H1 (cell line): ENCODE data around the gene INTS1. TPM values are rescaled to one million over a fixed set of nuclear protein-coding genes. Genes with fewer than 3 reads are reported as not detected.

ENCODE experiments used
- CTCF ChIA-PET: fragments of 300-600 bp; sonication (Branson Sonifier 250); formaldehyde crosslinking; loops from one replicate; lab custom pipeline; 2021; ENCODE audit not compliant: partially characterized antibody; lab: Charles Lee
- POLR2A ChIA-PET: fragments of 300-600 bp; sonication (Branson Sonifier 250); formaldehyde crosslinking; loops from one replicate; lab custom pipeline; 2021; ENCODE audit warnings: inconsistent platforms; ENCODE audit not compliant: partially characterized antibody; lab: Charles Lee
- DNase-seq, 2 experiments: peaks; one replicate each; pipeline versions ENCODE4 v3.0.0 to v3.0.0-alpha.2; 2010 to 2022; ENCODE audit warnings: low spot score in 2 of 2, low read depth in 1 of 2, mixed read lengths in 1 of 2
- FAIRE-seq: peaks from 2 replicates; lab custom pipeline; 2011; peaks lifted over from hg19 to GRCh38; lab: Jason Lieb, UNC
- H2AFZ ChIP-seq: 2 replicates; pipeline ENCODE4 v1.8.1; 2012; ENCODE audit warnings: low read length, inconsistent platforms
- H2AK5ac ChIP-seq: 2 replicates; pipeline ENCODE4 v1.6.1; 2013; ENCODE audit warnings: low read depth, low read length
- H2BK120ac ChIP-seq: replicated peaks from 2 replicates; pipeline ENCODE3; 2013; ENCODE audit warnings: low read depth, low read length, inconsistent platforms
- H2BK12ac ChIP-seq: 2 replicates; pipeline ENCODE4 v1.6.1; 2013; ENCODE audit warnings: low read depth, low read length
- H2BK15ac ChIP-seq: 2 replicates; pipeline ENCODE4 v1.6.1; 2013; ENCODE audit warnings: low read length
- H2BK20ac ChIP-seq: 2 replicates; pipeline ENCODE4 v1.6.1; 2013; ENCODE audit warnings: low read length
- H2BK5ac ChIP-seq: 2 replicates; pipeline ENCODE4 v1.6.1; 2013; ENCODE audit warnings: low read depth, low read length
- H3K14ac ChIP-seq: 2 replicates; pipeline ENCODE4 v1.6.1; 2013; ENCODE audit warnings: inconsistent platforms; ENCODE audit not compliant: insufficient read length
- H3K18ac ChIP-seq: 2 replicates; pipeline ENCODE4 v1.6.1; 2013; ENCODE audit warnings: low read length; ENCODE audit errors: extremely low read depth
- H3K23ac ChIP-seq: 2 replicates; pipeline ENCODE4 v1.6.1; 2013; ENCODE audit warnings: inconsistent platforms; ENCODE audit not compliant: insufficient read length
- H3K23me2 ChIP-seq: 2 replicates; pipeline ENCODE4 v1.6.1; 2013; ENCODE audit warnings: low read depth, low read length
- H3K27ac ChIP-seq: 2 replicates; pipeline ENCODE4 v1.6.1; 2011; ENCODE audit warnings: low read depth, low read length, inconsistent platforms
- H3K27me3 ChIP-seq, 4 experiments: replicated peaks in 1 of 4; 1 replicate in 1 of 4; 2 replicates in 3 of 4; pipeline versions ENCODE4 v1.6.1 to v1.8.1; 2011 to 2013; ENCODE audit warnings: low read length in 3 of 4, mild to moderate bottlenecking in 3 of 4, inconsistent platforms in 2 of 4, mixed read lengths in 2 of 4, moderate library complexity in 1 of 4; ENCODE audit not compliant: control insufficient read depth in 3 of 4, insufficient read depth in 3 of 4; ENCODE audit errors: extremely low read depth in 1 of 4
- H3K36me3 ChIP-seq, 4 experiments: 2 replicates each; pipeline versions ENCODE4 v1.6.1 to v1.8.1; 2011 to 2013; ENCODE audit warnings: mild to moderate bottlenecking in 4 of 4, low read length in 3 of 4, moderate library complexity in 2 of 4, control low read depth in 1 of 4, inconsistent platforms in 1 of 4; ENCODE audit not compliant: insufficient read depth in 4 of 4, control insufficient read depth in 2 of 4
- H3K4ac ChIP-seq: replicated peaks from 2 replicates; pipeline ENCODE3; 2013; ENCODE audit warnings: low read length, low read depth, mixed read lengths, inconsistent platforms; ENCODE audit not compliant: insufficient read length
- H3K4me1 ChIP-seq, 4 experiments: replicated peaks in 1 of 4; 1 replicate in 1 of 4; 2 replicates in 3 of 4; pipeline versions ENCODE4 v1.6.1 to v1.8.1; 2011 to 2013; ENCODE audit warnings: low read length in 3 of 4, inconsistent platforms in 2 of 4, mixed read lengths in 1 of 4; ENCODE audit not compliant: insufficient read depth in 4 of 4, control insufficient read depth in 3 of 4
- H3K4me2 ChIP-seq, 2 experiments: 2 replicates each; pipeline versions ENCODE4 v1.6.1 to v1.8.1; 2011 to 2013; ENCODE audit warnings: low read depth in 2 of 2, low read length in 2 of 2, control low read depth in 1 of 2, inconsistent platforms in 1 of 2, mild to moderate bottlenecking in 1 of 2; ENCODE audit not compliant: insufficient read depth in 1 of 2
- H3K4me3 ChIP-seq, 4 experiments: fragments of 200-600, 300-600 bp in 1 of 4; sonication (generic), shearing (Covaris generic), sonication (Bioruptor Twin) in 1 of 4; 2 replicates each; pipeline versions ENCODE4 v1.5.1 to v1.8.1; 2011 to 2016; ENCODE audit warnings: low read length in 4 of 4, low read depth in 3 of 4, control low read depth in 2 of 4, inconsistent platforms in 2 of 4, mild to moderate bottlenecking in 2 of 4, mixed read lengths in 1 of 4, moderate library complexity in 1 of 4; ENCODE audit not compliant: insufficient read depth in 2 of 4; ENCODE audit errors: extremely low read depth in 1 of 4
- H3K56ac ChIP-seq: replicated peaks from 2 replicates; pipeline ENCODE3; 2013; ENCODE audit warnings: low read depth, mild to moderate bottlenecking, mixed read lengths, low read length, inconsistent platforms; ENCODE audit not compliant: insufficient read length
- H3K79me1 ChIP-seq: 2 replicates; pipeline ENCODE4 v1.6.1; 2013; ENCODE audit warnings: low read depth, low read length, control low read depth
- H3K79me2 ChIP-seq, 2 experiments: 2 replicates each; pipeline versions ENCODE4 v1.6.1 to v1.8.1; 2012 to 2013; ENCODE audit warnings: low read length in 2 of 2, mild to moderate bottlenecking in 2 of 2, inconsistent platforms in 1 of 2; ENCODE audit not compliant: insufficient read depth in 2 of 2, control insufficient read depth in 1 of 2
- H3K9ac ChIP-seq, 4 experiments: replicated peaks in 1 of 4; 1 replicate in 1 of 4; 2 replicates in 3 of 4; pipeline versions ENCODE4 v1.6.1 to v1.8.1; 2011 to 2013; ENCODE audit warnings: low read depth in 3 of 4, low read length in 3 of 4, control low read depth in 2 of 4, mild to moderate bottlenecking in 2 of 4, moderate library complexity in 2 of 4, inconsistent platforms in 1 of 4; ENCODE audit errors: extremely low read depth in 1 of 4
- H3K9me3 ChIP-seq, 2 experiments: 2 replicates each; pipeline versions ENCODE4 v1.6.1 to v1.8.1; 2012 to 2013; ENCODE audit warnings: mild to moderate bottlenecking in 2 of 2, moderate library complexity in 2 of 2, control low read depth in 1 of 2, inconsistent platforms in 1 of 2, low read depth in 1 of 2, low read length in 1 of 2, mixed read lengths in 1 of 2; ENCODE audit not compliant: insufficient read depth in 2 of 2
- H4K20me1 ChIP-seq, 2 experiments: replicated peaks in 1 of 2; 2 replicates each; pipeline versions ENCODE3 to v1.8.1; 2011 to 2013; ENCODE audit warnings: inconsistent platforms in 2 of 2, low read length in 2 of 2, mild to moderate bottlenecking in 1 of 2; ENCODE audit not compliant: insufficient read depth in 2 of 2, control insufficient read depth in 1 of 2
- H4K5ac ChIP-seq: 2 replicates; pipeline ENCODE4 v1.6.1; 2013; ENCODE audit warnings: low read length, low read depth, mixed read lengths, inconsistent platforms; ENCODE audit not compliant: insufficient read length
- H4K8ac ChIP-seq: 2 replicates; pipeline ENCODE4 v1.8.0; 2013; ENCODE audit warnings: mild to moderate bottlenecking, moderate library complexity, low read length, inconsistent platforms; ENCODE audit not compliant: insufficient read depth; ENCODE audit errors: extremely low read depth
- H4K91ac ChIP-seq: replicated peaks from 2 replicates; pipeline ENCODE3; 2013; ENCODE audit warnings: low read length, mixed read lengths, inconsistent platforms; ENCODE audit not compliant: insufficient read length
- BRCA1 ChIP-seq: IDR thresholded peaks from 2 replicates; pipeline ENCODE4 v1.6.1; 2012; ENCODE audit warnings: low read depth, low read length, improper control_type of control experiment
- JUND ChIP-seq: IDR thresholded peaks from 2 replicates; pipeline ENCODE4 v1.6.1; 2011; ENCODE audit warnings: mild to moderate bottlenecking, improper control_type of control experiment, low read length
- NANOG ChIP-seq: IDR thresholded peaks from 2 replicates; pipeline ENCODE4 v1.6.1; 2011; ENCODE audit warnings: low read length, low read depth, mild to moderate bottlenecking, inconsistent platforms; ENCODE audit not compliant: insufficient read depth, poor library complexity, severe bottlenecking
- WGBS, 2 experiments: shearing (Covaris generic) in 1 of 2; methylation state at CpG; one replicate each; pipeline versions ENCODE4 v1.1.6 to v1.1.7; 2013 to 2015; ENCODE audit warnings: low lambda C conversion rate in 2 of 2, mixed read lengths in 2 of 2, inconsistent platforms in 1 of 2, low coverage in 1 of 2, missing lambda C conversion rate in 1 of 2; ENCODE audit not compliant: insufficient replicate concordance in 2 of 2, insufficient coverage in 1 of 2, insufficient read length in 1 of 2; ENCODE audit errors: extremely low coverage in 1 of 2, missing lambda C conversion rate in 1 of 2; 5-methylcytosine and 5-hydroxymethylcytosine counted together
- polyA plus RNA-seq, 7 experiments: library from polyadenylated mRNA; depleted of rRNA in 3 of 7; stranded (reverse) in 5 of 7; unstranded in 2 of 7; fragments of >200 nt in 5 of 7; fragments of 200-250 nt in 2 of 7; gene quantifications; 1 replicate in 5 of 7; 2 replicates in 1 of 7; 4 replicates in 1 of 7; pipeline versions ENCODE4 v1.2.1 to v1.2.3, GENCODE V29; 2011 to 2013; ENCODE audit warnings: missing spikeins in 2 of 7, mixed read lengths in 2 of 7
- total RNA-seq: library from RNA; stranded (reverse); fragmentation: NEBNext Ultra II Directional; extraction: Animal tissue kit (Norgen Biotek cat#: 25700); gene quantifications from 2 replicates; pipeline ENCODE4 v1.2.1, GENCODE V29; 2021

The INTS1 gene
- total and polyA plus RNA-seq, 2 of the 8 experiments (the other 6 are each of a cell fraction or from before 2014, with no cell fraction given): 76.9 to 104 TPM

- no peak overlapping the region for H3K4me3 ChIP-seq
- no peak overlapping the region for H2AK5ac ChIP-seq
- no peak overlapping the region for H3K18ac ChIP-seq
- H3K27me3 ChIP-seq: no peaks in the 10 kb centered on the region
- no peaks in the 10 kb centered on the region for H3K4me1 ChIP-seq
- no peak overlapping the region for H2BK12ac ChIP-seq
- no peaks in the 10 kb centered on the region; the same call in 1 of the 2 replicates for H3K79me1 ChIP-seq
- 0 out of 2 replicates have a peak overlapping the region, but pooled peaks have one; percentile 14 for H4K8ac ChIP-seq
- TF ChIP-seq BRCA1 (no peak), NANOG (no peak), JUND (no peak)
- no peak overlapping the region for H3K27ac ChIP-seq
- peaks cover 6 to 69% (median 40%) of the 10 kb centered on the region in 4 experiments; a peak in 7 of 8 replicates for H3K36me3 ChIP-seq
- no peak overlapping the region for H3K23ac ChIP-seq
- H3K9me3 ChIP-seq: no peaks in the 10 kb centered on the region
- ChIA-PET POLR2A (interaction anchor here (0.8 to 2.9 kb wide), 5 partner anchors 8 to 30 kb away, joined by 3 to 17 read pairs (median 8); partner anchors contain the start of gene INTS1), CTCF (interaction anchor here (2.0 kb wide), 1 partner anchor 21 kb away, joined by 6 read pairs; no protein-coding TSS in a partner anchor)
- 94% methylated on average over 19 of the region's 27 CpGs; no CpG with 5 or more reads in 1 of the 2 experiments for WGBS, 2 experiments
- no peak overlapping the region for H3K4me2 ChIP-seq
- FAIRE-seq: no peak
- no peak overlapping the region for H2BK15ac ChIP-seq
- peaks cover 8 to 11% of the 10 kb centered on the region in 2 experiments for H4K20me1 ChIP-seq
- H4K91ac ChIP-seq: no peak overlapping the region
- H2BK20ac ChIP-seq: no peak overlapping the region
- H4K5ac ChIP-seq: no peak overlapping the region
- no peak overlapping the region for H2AFZ ChIP-seq
- DNase-seq: no peak
- no peak overlapping the region for H2BK5ac ChIP-seq
- H3K9ac ChIP-seq: no peak overlapping the region
- no peak overlapping the region for H3K4ac ChIP-seq
- H3K23me2 ChIP-seq: no peaks in the 10 kb centered on the region
- H2BK120ac ChIP-seq: no peak overlapping the region
- no peak overlapping the region for H3K14ac ChIP-seq
- H3K79me2 ChIP-seq: no peaks in the 10 kb centered on the region
- H3K56ac ChIP-seq: no peak overlapping the region
These were observed 9.2 kb downstream of the INTS1 start for GRCh38 chr7:1494866-1495563.
